PC-9 (cell line): ENCODE data around the gene CRTC1. TPM values are rescaled to one million over a fixed set of nuclear protein-coding genes. Genes with fewer than 3 reads are reported as not detected.

Experiments used
- BruUV-seq: library from RNA; stranded (reverse); fragments of 400-500 nt; replicated peaks from 2 replicates; lab custom pipeline; 2021; lab: Mats Ljungman, UMichigan
- CTCF ChIA-PET: fragments of 300-600 bp; sonication (Branson Sonifier 250); formaldehyde crosslinking; loops from one replicate; lab custom pipeline; 2022; ENCODE audit warnings: antibody characterized with exemption; lab: Charles Lee
- POLR2A ChIA-PET: fragments of 300-600 bp; sonication (Branson Sonifier 250); formaldehyde crosslinking; loops from one replicate; lab custom pipeline; 2022; ENCODE audit warnings: antibody characterized with exemption; ENCODE audit not compliant: unreplicated experiment; lab: Charles Lee
- DNase-seq, 2 experiments: peaks; one replicate each; pipeline versions ENCODE4 v3.0.0 to v3.0.0-alpha.2; 2015 to 2022; ENCODE audit warnings: mixed read lengths in 1 of 2
- H2AFZ ChIP-seq: fragments of 200-600 bp; sonication (generic); 2 replicates; pipeline ENCODE4 v1.8.1; 2017; ENCODE audit warnings: antibody characterized with exemption
- H3F3A ChIP-seq: fragments of 200-600 bp; sonication (generic); 2 replicates; pipeline ENCODE4 v1.8.1; 2017; ENCODE audit warnings: antibody characterized with exemption, mild to moderate bottlenecking, low read depth; ENCODE audit not compliant: insufficient read depth
- H3K27ac ChIP-seq: fragments of 200-600 bp; sonication (generic); 2 replicates; pipeline ENCODE4 v1.6.1; 2016; ENCODE audit warnings: mixed run types
- H3K27me3 ChIP-seq: fragments of 200-600 bp; sonication (generic); 2 replicates; pipeline ENCODE4 v1.6.1; 2016; ENCODE audit warnings: low read depth, mixed run types; ENCODE audit not compliant: insufficient read depth
- H3K36me3 ChIP-seq: fragments of 200-600 bp; sonication (generic); 2 replicates; pipeline ENCODE4 v1.6.1; 2016; ENCODE audit warnings: low read depth, mixed run types
- H3K4me1 ChIP-seq: fragments of 200-600 bp; sonication (generic); replicated peaks from 2 replicates; pipeline ENCODE4 v1.6.1; 2016; ENCODE audit warnings: mixed run types; ENCODE audit not compliant: insufficient read depth
- H3K4me2 ChIP-seq: fragments of 200-600 bp; sonication (generic); 2 replicates; pipeline ENCODE4 v1.6.1; 2017; ENCODE audit warnings: mixed run types
- H3K4me3 ChIP-seq: fragments of 200-600 bp; sonication (generic); 2 replicates; pipeline ENCODE4 v1.6.1; 2016; ENCODE audit warnings: mixed run types
- H3K79me2 ChIP-seq: fragments of 200-600 bp; sonication (generic); 2 replicates; pipeline ENCODE4 v1.6.1; 2017; ENCODE audit warnings: low read depth, mixed run types
- H3K9me2 ChIP-seq: fragments of 200-600 bp; sonication (generic); 2 replicates; pipeline ENCODE4 v1.8.1; 2017; ENCODE audit warnings: mild to moderate bottlenecking; ENCODE audit not compliant: insufficient read depth
- H3K9me3 ChIP-seq: fragments of 200-600 bp; sonication (generic); 2 replicates; pipeline ENCODE4 v1.8.1; 2016; ENCODE audit warnings: low read depth; ENCODE audit not compliant: insufficient read depth
- H4K20me1 ChIP-seq: fragments of 200-600 bp; sonication (generic); 2 replicates; pipeline ENCODE4 v1.8.1; 2017; ENCODE audit not compliant: insufficient read depth
- EZH2 ChIP-seq: fragments of 200-600 bp; sonication (generic); IDR thresholded peaks from 2 replicates; pipeline ENCODE4 v1.8.0; 2017; ENCODE audit warnings: antibody characterized with exemption, low read depth
- intact Hi-C: fragments of 100-400 bp; cut with micrococcal nuclease; formaldehyde crosslinking; loops from one replicate; pipeline ENCODE4 v1.10.0; 2022; ENCODE audit not compliant: unreplicated experiment
- total RNA-seq: library from RNA; stranded (reverse); gene quantifications from 2 replicates; pipeline ENCODE4 v1.2.3, GENCODE V29; 2021
- TF ChIP-seq, protein P1 (sequence below): fragments of 200-600 bp; sonication (generic); conservative IDR thresholded peaks from 2 replicates; pipeline ENCODE4 v1.6.1; 2017; ENCODE audit warnings: mixed run types, antibody characterized with exemption, mild to moderate bottlenecking, moderate library complexity

Gene CRTC1
- total RNA-seq, 1 experiment from 2014 or later = 16.6 TPM

- Histone ChIP-seq H3K27me3 (no peaks in the 10 kb centered on the region), H2AFZ (no peak overlapping the region), H3K4me1 (no peaks in the 10 kb centered on the region), H3F3A (0 out of 2 replicates have a peak, but pooled peaks cover 3% of the 10 kb centered on the region), H3K79me2 (no peaks in the 10 kb centered on the region), H3K9me2 (no peaks in the 10 kb centered on the region), H3K4me3 (no peak overlapping the region), H3K36me3 (no peaks in the 10 kb centered on the region), H3K4me2 (no peak overlapping the region), H4K20me1 (no peaks in the 10 kb centered on the region; the same call in 1 of the 2 replicates), H3K9me3 (no peaks in the 10 kb centered on the region), H3K27ac (no peak overlapping the region)
- BruUV-seq = no TSS peak
- intact Hi-C loops = no loop called here
- no peak for DNase-seq
- TF ChIP-seq, protein P1, sequence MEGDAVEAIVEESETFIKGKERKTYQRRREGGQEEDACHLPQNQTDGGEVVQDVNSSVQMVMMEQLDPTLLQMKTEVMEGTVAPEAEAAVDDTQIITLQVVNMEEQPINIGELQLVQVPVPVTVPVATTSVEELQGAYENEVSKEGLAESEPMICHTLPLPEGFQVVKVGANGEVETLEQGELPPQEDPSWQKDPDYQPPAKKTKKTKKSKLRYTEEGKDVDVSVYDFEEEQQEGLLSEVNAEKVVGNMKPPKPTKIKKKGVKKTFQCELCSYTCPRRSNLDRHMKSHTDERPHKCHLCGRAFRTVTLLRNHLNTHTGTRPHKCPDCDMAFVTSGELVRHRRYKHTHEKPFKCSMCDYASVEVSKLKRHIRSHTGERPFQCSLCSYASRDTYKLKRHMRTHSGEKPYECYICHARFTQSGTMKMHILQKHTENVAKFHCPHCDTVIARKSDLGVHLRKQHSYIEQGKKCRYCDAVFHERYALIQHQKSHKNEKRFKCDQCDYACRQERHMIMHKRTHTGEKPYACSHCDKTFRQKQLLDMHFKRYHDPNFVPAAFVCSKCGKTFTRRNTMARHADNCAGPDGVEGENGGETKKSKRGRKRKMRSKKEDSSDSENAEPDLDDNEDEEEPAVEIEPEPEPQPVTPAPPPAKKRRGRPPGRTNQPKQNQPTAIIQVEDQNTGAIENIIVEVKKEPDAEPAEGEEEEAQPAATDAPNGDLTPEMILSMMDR = no peak
- no peak for TF ChIP-seq EZH2
- POLR2A ChIA-PET = no interaction called here
- CTCF ChIA-PET = no interaction called here
These were observed 96.6 kb downstream of the CRTC1 start for GRCh38 chr19:18780081-18780480.

GRCh38 chr19:18780631-18781030 is 97.2 kb downstream of the CRTC1 start:
- Histone ChIP-seq H3K9me2 (no peaks in the 10 kb centered on the region), H3K36me3 (no peaks in the 10 kb centered on the region), H3F3A (0 out of 2 replicates have a peak, but pooled peaks cover 7% of the 10 kb centered on the region), H3K4me1 (no peaks in the 10 kb centered on the region), H3K4me3 (no peak overlapping the region), H3K27ac (no peak overlapping the region), H2AFZ (no peak overlapping the region), H3K4me2 (no peak overlapping the region), H3K9me3 (no peaks in the 10 kb centered on the region), H3K27me3 (no peaks in the 10 kb centered on the region), H3K79me2 (no peaks in the 10 kb centered on the region), H4K20me1 (no peaks in the 10 kb centered on the region; the same call in 1 of the 2 replicates)
- CTCF ChIA-PET = interaction anchor here (0.6 kb wide), 1 partner anchor 177 kb away, joined by 10 read pairs; no protein-coding TSS in a partner anchor
- intact Hi-C loops = no loop called here
- DNase-seq = no peak
- TF ChIP-seq, protein P1 = no peak
- TF ChIP-seq EZH2 = no peak
- no TSS peak for BruUV-seq
- POLR2A ChIA-PET = no interaction called here

DNA sequence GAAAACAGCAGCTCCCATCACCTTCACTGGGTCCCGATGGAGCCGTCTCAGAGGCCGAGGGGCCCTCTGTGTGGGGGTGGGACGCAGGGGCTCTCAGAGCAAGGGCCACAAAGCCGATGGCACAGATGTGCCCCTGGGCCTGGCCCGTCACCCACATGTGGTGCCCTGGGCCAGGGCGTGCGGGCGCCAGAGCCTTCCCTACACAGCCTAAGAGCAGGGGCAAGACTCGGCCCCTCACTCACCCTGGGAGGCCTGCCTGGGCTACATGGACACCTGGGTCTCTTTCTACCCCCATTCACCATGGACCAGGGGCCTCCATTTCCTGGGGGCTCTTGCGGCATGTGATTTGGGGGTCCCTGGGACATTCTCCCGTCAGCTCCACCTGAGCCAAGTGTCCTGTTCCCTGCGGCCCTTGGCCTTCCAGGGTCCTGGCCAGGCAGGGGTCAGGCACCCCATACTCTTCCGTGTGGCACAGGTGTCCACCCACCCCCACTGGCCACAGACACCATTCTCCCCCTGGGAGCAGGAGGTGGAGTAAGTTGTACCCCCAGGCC is 97.6 kb downstream of the CRTC1 start:
- Histone ChIP-seq H3K79me2 (no peaks in the 10 kb centered on the region), H3K4me1 (no peaks in the 10 kb centered on the region), H3K9me3 (no peaks in the 10 kb centered on the region), H2AFZ (no peak overlapping the region), H3K36me3 (no peaks in the 10 kb centered on the region), H3K9me2 (no peaks in the 10 kb centered on the region), H3K27ac (no peak overlapping the region), H4K20me1 (no peaks in the 10 kb centered on the region; the same call in 1 of the 2 replicates), H3K27me3 (no peaks in the 10 kb centered on the region), H3K4me2 (no peak overlapping the region), H3F3A (peaks cover 10% of the 10 kb centered on the region; the same call in 1 of the 2 replicates), H3K4me3 (no peak overlapping the region)
- intact Hi-C loops = no loop called here
- CTCF ChIA-PET = interaction anchor here (0.6 kb wide), 2 partner anchors 20 to 177 kb away, joined by 10 to 14 read pairs; no protein-coding TSS in a partner anchor
- TF ChIP-seq EZH2 = no peak
- POLR2A ChIA-PET = no interaction called here
- BruUV-seq = no TSS peak
- no peak for DNase-seq
